Hepatocyte (in vitro differentiated cells): ENCODE data around the gene CLBA1.
"Not testable (repeated sequence)": the region's sequence is repeated elsewhere in the genome, so short reads cannot be mapped to it uniquely, and the experiment has no call there.

Experiments used
- EZH2 ChIP-seq: fragments of 200-600 bp; sonication (generic); IDR thresholded peaks from 2 replicates; pipeline ENCODE4 v1.6.1; 2016; ENCODE audit warnings: antibody characterized with exemption, mild to moderate bottlenecking, borderline replicate concordance
- EZH2phosphoT487 ChIP-seq: fragments of 200-600 bp; sonication (generic); IDR thresholded peaks from one replicate; pipeline ENCODE4 v1.6.1; 2018; ENCODE audit warnings: antibody characterized with exemption, mild to moderate bottlenecking, low read depth, moderate library complexity; ENCODE audit not compliant: unreplicated experiment, severe bottlenecking
- TF ChIP-seq, protein P1 (sequence below): fragments of 200-600 bp; sonication (generic); IDR thresholded peaks from 2 replicates; pipeline ENCODE4 v1.5.1; 2016; ENCODE audit warnings: antibody characterized with exemption, mild to moderate bottlenecking; ENCODE audit not compliant: poor library complexity

DNA sequence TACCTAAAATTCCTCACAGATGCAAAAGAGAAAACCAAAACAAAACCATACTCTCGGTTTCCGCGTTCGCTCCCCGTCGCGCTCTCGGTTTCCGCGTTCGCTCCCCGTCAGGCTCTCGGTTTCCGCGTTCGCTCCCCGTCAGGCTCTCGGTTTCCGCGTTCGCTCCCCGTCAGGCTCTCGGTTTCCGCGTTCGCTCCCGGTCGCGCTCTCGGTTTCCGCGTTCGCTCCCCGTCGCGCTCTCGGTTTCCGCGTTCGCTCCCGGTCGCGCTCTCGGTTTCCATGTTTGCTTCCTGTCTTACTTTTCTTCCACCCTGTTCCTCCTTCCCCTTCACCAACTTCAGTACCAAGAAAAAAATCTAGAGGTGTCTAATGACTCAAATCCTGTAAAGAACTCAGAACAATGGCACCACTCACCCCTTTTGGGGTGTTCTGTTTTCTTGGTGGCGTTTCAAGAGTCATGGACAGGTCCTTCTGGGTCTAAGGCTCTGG, 47.9 kb downstream of the CLBA1 start:
- TF ChIP-seq, protein P1, sequence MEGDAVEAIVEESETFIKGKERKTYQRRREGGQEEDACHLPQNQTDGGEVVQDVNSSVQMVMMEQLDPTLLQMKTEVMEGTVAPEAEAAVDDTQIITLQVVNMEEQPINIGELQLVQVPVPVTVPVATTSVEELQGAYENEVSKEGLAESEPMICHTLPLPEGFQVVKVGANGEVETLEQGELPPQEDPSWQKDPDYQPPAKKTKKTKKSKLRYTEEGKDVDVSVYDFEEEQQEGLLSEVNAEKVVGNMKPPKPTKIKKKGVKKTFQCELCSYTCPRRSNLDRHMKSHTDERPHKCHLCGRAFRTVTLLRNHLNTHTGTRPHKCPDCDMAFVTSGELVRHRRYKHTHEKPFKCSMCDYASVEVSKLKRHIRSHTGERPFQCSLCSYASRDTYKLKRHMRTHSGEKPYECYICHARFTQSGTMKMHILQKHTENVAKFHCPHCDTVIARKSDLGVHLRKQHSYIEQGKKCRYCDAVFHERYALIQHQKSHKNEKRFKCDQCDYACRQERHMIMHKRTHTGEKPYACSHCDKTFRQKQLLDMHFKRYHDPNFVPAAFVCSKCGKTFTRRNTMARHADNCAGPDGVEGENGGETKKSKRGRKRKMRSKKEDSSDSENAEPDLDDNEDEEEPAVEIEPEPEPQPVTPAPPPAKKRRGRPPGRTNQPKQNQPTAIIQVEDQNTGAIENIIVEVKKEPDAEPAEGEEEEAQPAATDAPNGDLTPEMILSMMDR: not testable (repeated sequence)
- TF ChIP-seq EZH2, EZH2phosphoT487: not testable (repeated sequence)
